Body of pancreas (tissue), 4 donors: ENCODE measurements around the gene ZDHHC1.

Source experiments
- CTCF ChIP-seq, 7 experiments: fragments of 450-650 bp in 4 of 7; fragments of 200-600 bp in 3 of 7; sonication (generic) in 3 of 7; IDR thresholded peaks; one replicate each; pipeline ENCODE4 v1.5.1; 2016 to 2019; ENCODE audit warnings: antibody characterized with exemption in 7 of 7
- POLR2A ChIP-seq, 3 donors: fragments of 450-650 bp; IDR thresholded peaks; one replicate each; pipeline ENCODE4 v1.6.1; 2016; ENCODE audit warnings: antibody characterized with exemption in 3 of 3, mild to moderate bottlenecking in 2 of 3

GRCh38 chr16:67407788-67408452 lies 8.4 kb downstream of the ZDHHC1 start:
- TF ChIP-seq CTCF (IDR thresholded peaks at IDR 0.05) (no peak), POLR2A (IDR thresholded peaks at IDR 0.05) (no peak)
